Large intestine (tissue), 3 donors: ENCODE data around the gene FOXL3. TPM values are rescaled to one million over a fixed set of nuclear protein-coding genes. Genes with fewer than 3 reads are reported as not detected.
"Not testable (repeated sequence)": the region's sequence is repeated elsewhere in the genome, so short reads cannot be mapped to it uniquely, and the experiment has no call there.

Source experiments
- DNase-seq, 2 donors: peaks; one replicate each; pipeline versions ENCODE4 v3.0.0 to v3.0.0-alpha.2; 2013
- H3K27ac ChIP-seq: one replicate; pipeline ENCODE4 v1.5.1; 2013; ENCODE audit warnings: low read length
- H3K27me3 ChIP-seq: 2 replicates; pipeline ENCODE4 v1.6.1; 2013; ENCODE audit warnings: low read length; ENCODE audit not compliant: control insufficient read depth, insufficient read depth
- H3K36me3 ChIP-seq: 2 replicates; pipeline ENCODE4 v1.6.1; 2013; ENCODE audit warnings: low read length; ENCODE audit not compliant: control insufficient read depth, insufficient read depth
- H3K4me1 ChIP-seq: one replicate; pipeline ENCODE4 v1.6.1; 2013; ENCODE audit warnings: low read length; ENCODE audit not compliant: control insufficient read depth, insufficient read depth
- H3K4me3 ChIP-seq: one replicate; pipeline ENCODE4 v1.5.1; 2013; ENCODE audit warnings: low read length
- H3K9me3 ChIP-seq: one replicate; pipeline ENCODE4 v1.6.1; 2013; ENCODE audit warnings: mild to moderate bottlenecking, low read depth, low read length, moderate library complexity; ENCODE audit not compliant: control insufficient read depth
- WGBS: methylation state at CpG from one replicate; pipeline ENCODE4 v1.1.5; 2013; ENCODE audit warnings: low lambda C conversion rate; ENCODE audit not compliant: insufficient coverage; 5-methylcytosine and 5-hydroxymethylcytosine counted together
- polyA plus RNA-seq: library from polyadenylated mRNA; unstranded; fragments of 120-200 nt; gene quantifications from one replicate; pipeline ENCODE4 v1.2.1, GENCODE V29; 2013

Gene FOXL3
- polyA plus RNA-seq, 1 donor, result 0.09 TPM

DNA sequence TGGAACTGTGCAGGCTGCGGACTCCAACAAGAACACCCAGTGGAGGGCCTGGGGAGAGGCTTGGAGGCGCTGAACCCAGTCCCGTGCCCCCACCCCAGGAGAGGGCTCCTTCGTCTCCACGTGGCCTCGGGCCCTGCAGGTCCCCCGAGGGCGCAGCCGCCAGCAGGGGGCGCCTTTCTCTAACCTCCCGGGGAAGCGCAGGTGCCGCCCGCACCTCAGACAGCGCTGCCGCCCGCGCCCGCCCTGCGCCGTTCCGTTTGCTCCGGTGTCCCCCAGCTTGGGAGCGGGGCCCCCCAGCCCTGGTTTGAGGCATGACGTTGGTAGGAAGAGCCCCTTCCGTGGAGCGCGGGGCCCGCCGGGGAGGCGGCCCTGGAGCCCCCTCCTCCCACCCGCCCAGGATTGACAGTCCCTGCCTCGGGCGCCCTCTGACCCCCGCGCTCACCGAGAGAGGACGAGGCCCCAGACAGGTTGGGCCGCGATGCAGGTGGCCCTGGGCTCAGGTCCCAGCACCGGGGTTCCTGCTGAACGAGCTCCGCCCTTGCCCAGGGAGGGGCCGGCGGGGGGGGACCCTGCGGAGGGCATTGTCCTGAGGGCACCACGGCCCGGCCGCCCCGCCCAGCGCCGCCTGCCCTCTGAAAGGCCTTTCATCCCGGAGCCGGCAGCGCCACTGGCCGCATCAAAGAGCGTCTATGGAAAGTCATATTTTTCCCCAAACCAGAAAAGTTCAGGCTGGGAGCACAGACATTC lies 42.8 kb downstream of the FOXL3 start:
- peak overlapping the region; percentile 34 for H3K4me3 ChIP-seq
- peak; percentile 83 to 90 for DNase-seq
- H3K9me3 ChIP-seq, result no peaks in the 10 kb centered on the region
- peak overlapping the region; percentile 83 for H3K27ac ChIP-seq
- no CpG with 5 or more reads among the region's 57 CpGs for WGBS
- no peaks in the 10 kb centered on the region for H3K27me3 ChIP-seq
- H3K4me1 ChIP-seq, result peaks cover 64% of the 10 kb centered on the region
- H3K36me3 ChIP-seq, result no peaks in the 10 kb centered on the region

GRCh38 chr7:333393-333764 lies 43.4 kb downstream of the FOXL3 start:
- peak overlapping the region; percentile 83 for H3K27ac ChIP-seq
- H3K36me3 ChIP-seq, result no peaks in the 10 kb centered on the region
- peak; percentile 68 to 76 for DNase-seq
- peak overlapping the region; percentile 34 for H3K4me3 ChIP-seq
- no peaks in the 10 kb centered on the region for H3K27me3 ChIP-seq
- no peaks in the 10 kb centered on the region for H3K9me3 ChIP-seq
- no CpG with 5 or more reads among the region's 17 CpGs for WGBS
- peaks cover 64% of the 10 kb centered on the region for H3K4me1 ChIP-seq

DNA sequence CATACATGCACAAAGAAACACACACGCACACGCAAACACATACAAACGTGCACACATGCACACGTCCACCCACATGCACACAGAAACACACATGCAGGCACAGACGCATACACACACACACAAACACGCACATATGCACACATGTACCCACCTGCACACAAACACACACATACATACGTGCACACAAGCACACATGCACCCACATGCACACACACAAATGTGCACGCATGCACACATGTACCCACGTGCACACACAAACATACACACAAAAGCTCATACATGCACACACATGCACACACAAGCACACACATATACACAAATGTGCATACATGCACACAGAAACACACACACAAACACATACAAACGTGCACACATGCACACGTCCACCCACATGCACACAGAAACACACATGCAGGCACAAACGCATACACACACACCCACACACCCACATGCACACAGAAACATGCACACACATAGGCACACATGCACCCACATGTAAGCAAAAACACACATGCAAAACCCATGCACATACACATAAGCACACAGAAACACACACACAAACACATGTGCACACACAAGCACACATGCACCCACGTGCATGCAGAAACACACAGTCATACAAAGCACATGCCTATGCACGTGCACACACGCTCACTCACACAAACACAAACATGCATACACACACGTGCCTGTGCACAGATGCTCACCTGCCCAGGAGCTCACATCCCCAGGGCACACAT lies 44.8 kb downstream of the FOXL3 start:
- no peak for DNase-seq
- no peak overlapping the region for H3K27ac ChIP-seq
- peaks cover 3% of the 10 kb centered on the region for H3K9me3 ChIP-seq
- no peaks in the 10 kb centered on the region for H3K36me3 ChIP-seq
- H3K4me1 ChIP-seq, result peaks cover 66% of the 10 kb centered on the region
- no peak overlapping the region for H3K4me3 ChIP-seq
- WGBS, result no CpG with 5 or more reads among the region's 16 CpGs
- no peaks in the 10 kb centered on the region for H3K27me3 ChIP-seq

DNA sequence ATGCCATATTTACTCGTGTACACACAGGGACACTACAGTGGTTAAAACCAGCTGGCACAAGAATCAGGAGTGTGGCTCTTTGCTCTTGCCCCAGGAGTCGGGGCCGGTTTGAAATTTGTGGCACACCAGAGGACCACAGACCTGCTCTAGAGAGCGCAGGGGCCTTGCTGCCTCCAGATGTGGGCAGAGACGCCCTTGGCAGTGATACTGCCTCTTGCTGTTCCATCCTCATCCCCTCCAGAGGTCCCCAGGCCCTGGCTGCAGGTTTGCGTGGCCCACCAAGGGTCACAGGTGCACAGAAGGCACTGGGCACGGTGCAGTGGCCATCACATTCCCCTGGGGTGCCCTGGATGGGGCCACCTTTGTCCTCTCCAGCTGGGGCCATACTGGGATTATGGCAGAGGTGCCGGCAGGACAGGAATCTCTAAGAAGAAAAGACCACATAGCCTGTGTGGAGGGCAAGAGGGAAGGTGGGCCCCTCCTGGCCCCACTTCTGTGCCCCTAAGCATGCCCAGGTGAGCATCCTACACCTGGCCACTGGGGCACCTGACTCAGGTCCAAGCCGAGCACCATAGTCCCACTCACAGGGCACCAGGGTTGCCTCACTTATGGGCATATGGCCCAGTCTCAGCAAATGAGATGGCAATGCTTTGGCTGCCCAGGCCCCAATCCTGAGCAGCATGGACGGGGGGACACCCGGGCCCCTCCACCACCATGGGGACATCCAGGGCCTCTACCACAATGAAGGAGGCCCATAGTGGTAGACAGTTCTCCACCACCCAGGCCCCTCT lies 45.6 kb downstream of the FOXL3 start:
- H3K4me1 ChIP-seq, result peaks cover 68% of the 10 kb centered on the region
- H3K27ac ChIP-seq, result no peak overlapping the region
- no peaks in the 10 kb centered on the region for H3K27me3 ChIP-seq
- no peak overlapping the region for H3K4me3 ChIP-seq
- peaks cover 3% of the 10 kb centered on the region for H3K9me3 ChIP-seq
- H3K36me3 ChIP-seq, result no peaks in the 10 kb centered on the region
- WGBS, result no CpG with 5 or more reads among the region's 11 CpGs
- DNase-seq, result no peak

- H3K36me3 ChIP-seq, H3K27ac ChIP-seq, DNase-seq, H3K27me3 ChIP-seq, H3K9me3 ChIP-seq, H3K4me3 ChIP-seq: not testable (repeated sequence)
- peaks cover 68% of the 10 kb centered on the region for H3K4me1 ChIP-seq
- no CpG with 5 or more reads among the region's 25 CpGs for WGBS
Measured at GRCh38 chr7:336149-336533, 46.2 kb downstream of the FOXL3 start.

GRCh38 chr7:336810-337566 lies 47.0 kb downstream of the FOXL3 start:
- no peak for DNase-seq
- Histone ChIP-seq H3K27me3 (no peaks in the 10 kb centered on the region), H3K4me1 (peaks cover 70% of the 10 kb centered on the region), H3K9me3 (peaks cover 3% of the 10 kb centered on the region), H3K36me3 (no peaks in the 10 kb centered on the region), H3K4me3 (no peak overlapping the region), H3K27ac (no peak overlapping the region)
- WGBS, result no CpG with 5 or more reads among the region's 34 CpGs

DNA sequence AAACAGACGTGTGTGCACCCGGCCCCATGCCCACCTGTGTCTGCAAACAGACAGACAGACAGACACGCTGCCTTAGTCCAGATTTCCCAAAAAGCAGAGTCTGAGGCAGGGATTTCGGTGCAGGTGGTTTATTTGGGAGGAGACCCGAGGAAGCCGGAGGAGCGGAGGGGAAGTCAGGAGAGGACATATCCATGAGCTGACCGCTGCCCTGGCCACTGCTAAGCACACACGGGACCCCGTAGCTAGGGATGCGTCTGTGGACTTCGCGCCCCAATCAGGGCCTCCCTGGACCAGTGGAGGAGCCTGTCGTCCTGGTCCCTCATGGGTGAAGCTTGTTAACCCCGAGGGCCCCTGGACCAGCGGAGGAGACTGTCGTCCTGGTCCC lies 47.6 kb downstream of the FOXL3 start:
- peaks cover 3% of the 10 kb centered on the region for H3K9me3 ChIP-seq
- no peak for DNase-seq
- H3K4me1 ChIP-seq, result peaks cover 70% of the 10 kb centered on the region
- H3K4me3 ChIP-seq, result no peak overlapping the region
- no CpG with 5 or more reads among the region's 17 CpGs for WGBS
- no peak overlapping the region for H3K27ac ChIP-seq
- no peaks in the 10 kb centered on the region for H3K36me3 ChIP-seq
- no peaks in the 10 kb centered on the region for H3K27me3 ChIP-seq

- Histone ChIP-seq H3K4me3 (no peak overlapping the region), H3K27me3 (no peaks in the 10 kb centered on the region), H3K36me3 (no peaks in the 10 kb centered on the region), H3K27ac (no peak overlapping the region), H3K9me3 (peaks cover 3% of the 10 kb centered on the region), H3K4me1 (peaks cover 71% of the 10 kb centered on the region)
- DNase-seq, result no peak
- no CpG with 5 or more reads among the region's 31 CpGs for WGBS
Measured at GRCh38 chr7:338295-339061, 48.5 kb downstream of the FOXL3 start.

- H3K36me3 ChIP-seq, result no peaks in the 10 kb centered on the region
- no peak overlapping the region for H3K4me3 ChIP-seq
- peaks cover 6% of the 10 kb centered on the region for H3K9me3 ChIP-seq
- WGBS, result no CpG with 5 or more reads among the region's 3 CpGs
- H3K27ac ChIP-seq, result no peak overlapping the region
- DNase-seq, result no peak
- no peaks in the 10 kb centered on the region for H3K27me3 ChIP-seq
- H3K4me1 ChIP-seq, result peaks cover 72% of the 10 kb centered on the region
Measured at GRCh38 chr7:339062-339342, 49.0 kb downstream of the FOXL3 start.
